Mesendoderm (in vitro differentiated cells): ENCODE measurements around the gene CLIC6.

Experiments
- DNase-seq: peaks from one replicate; pipeline ENCODE4 v3.0.0; 2013
- H2AK5ac ChIP-seq: 2 replicates; pipeline ENCODE4 v1.6.1; 2013; ENCODE audit warnings: low read length, inconsistent platforms
- H2BK120ac ChIP-seq: 2 replicates; pipeline ENCODE4 v1.6.1; 2013; ENCODE audit warnings: low read depth, mild to moderate bottlenecking, low read length, moderate library complexity, mixed read lengths
- H2BK15ac ChIP-seq: replicated peaks from 2 replicates; pipeline ENCODE4 v1.6.1; 2013; ENCODE audit warnings: low read depth, mild to moderate bottlenecking, moderate library complexity
- H2BK5ac ChIP-seq: 2 replicates; pipeline ENCODE4 v1.6.1; 2013; ENCODE audit warnings: low read length, inconsistent platforms
- H3K18ac ChIP-seq: 2 replicates; pipeline ENCODE4 v1.6.1; 2013; ENCODE audit warnings: mild to moderate bottlenecking, low read length, mixed read lengths
- H3K23ac ChIP-seq: one replicate; pipeline ENCODE4 v1.6.1; 2013; ENCODE audit warnings: low read length
- H3K27ac ChIP-seq: 2 replicates; pipeline ENCODE4 v1.5.1; 2013; ENCODE audit warnings: low read depth, mild to moderate bottlenecking, inconsistent platforms, low read length, moderate library complexity
- H3K27me3 ChIP-seq: 2 replicates; pipeline ENCODE4 v1.6.1; 2013; ENCODE audit warnings: low read length, control low read depth, mild to moderate bottlenecking, inconsistent platforms; ENCODE audit not compliant: insufficient read depth, poor library complexity
- H3K36me3 ChIP-seq: 2 replicates; pipeline ENCODE4 v1.6.1; 2013; ENCODE audit warnings: low read length, inconsistent platforms; ENCODE audit not compliant: control insufficient read depth, insufficient read depth
- H3K4ac ChIP-seq: one replicate; pipeline ENCODE4 v1.6.1; 2013; ENCODE audit warnings: low read depth, mild to moderate bottlenecking, low read length, moderate library complexity
- H3K4me1 ChIP-seq: 2 replicates; pipeline ENCODE4 v1.6.1; 2013; ENCODE audit warnings: low read depth, low read length, inconsistent platforms; ENCODE audit not compliant: control insufficient read depth
- H3K4me2 ChIP-seq: 2 replicates; pipeline ENCODE4 v1.6.1; 2013; ENCODE audit warnings: low read length
- H3K4me3 ChIP-seq: 2 replicates; pipeline ENCODE4 v1.5.1; 2013; ENCODE audit warnings: mild to moderate bottlenecking, low read length
- H3K56ac ChIP-seq: one replicate; pipeline ENCODE4 v1.6.1; 2013; ENCODE audit warnings: low read length
- H3K79me1 ChIP-seq: 2 replicates; pipeline ENCODE4 v1.6.1; 2013; ENCODE audit warnings: low read length, inconsistent platforms
- H3K79me2 ChIP-seq: 2 replicates; pipeline ENCODE4 v1.6.1; 2013; ENCODE audit warnings: mild to moderate bottlenecking, low read length; ENCODE audit not compliant: control insufficient read depth, insufficient read depth
- H3K9ac ChIP-seq: 2 replicates; pipeline ENCODE4 v1.6.1; 2013; ENCODE audit warnings: low read length, inconsistent platforms
- H4K5ac ChIP-seq: one replicate; pipeline ENCODE4 v1.6.1; 2013; ENCODE audit warnings: low read length
- H4K8ac ChIP-seq: one replicate; pipeline ENCODE4 v1.6.1; 2013; ENCODE audit warnings: low read depth, mild to moderate bottlenecking, control low read depth, low read length, moderate library complexity
- WGBS: extraction: QIAGEN DNeasy Blood & Tissue Kit; methylation state at CpG from one replicate; pipeline ENCODE4 v1.1.7; 2013; ENCODE audit warnings: low lambda C conversion rate, missing lambda C conversion rate; ENCODE audit not compliant: insufficient coverage; ENCODE audit errors: extremely low coverage; 5-methylcytosine and 5-hydroxymethylcytosine counted together

CLIC6 gene

DNA sequence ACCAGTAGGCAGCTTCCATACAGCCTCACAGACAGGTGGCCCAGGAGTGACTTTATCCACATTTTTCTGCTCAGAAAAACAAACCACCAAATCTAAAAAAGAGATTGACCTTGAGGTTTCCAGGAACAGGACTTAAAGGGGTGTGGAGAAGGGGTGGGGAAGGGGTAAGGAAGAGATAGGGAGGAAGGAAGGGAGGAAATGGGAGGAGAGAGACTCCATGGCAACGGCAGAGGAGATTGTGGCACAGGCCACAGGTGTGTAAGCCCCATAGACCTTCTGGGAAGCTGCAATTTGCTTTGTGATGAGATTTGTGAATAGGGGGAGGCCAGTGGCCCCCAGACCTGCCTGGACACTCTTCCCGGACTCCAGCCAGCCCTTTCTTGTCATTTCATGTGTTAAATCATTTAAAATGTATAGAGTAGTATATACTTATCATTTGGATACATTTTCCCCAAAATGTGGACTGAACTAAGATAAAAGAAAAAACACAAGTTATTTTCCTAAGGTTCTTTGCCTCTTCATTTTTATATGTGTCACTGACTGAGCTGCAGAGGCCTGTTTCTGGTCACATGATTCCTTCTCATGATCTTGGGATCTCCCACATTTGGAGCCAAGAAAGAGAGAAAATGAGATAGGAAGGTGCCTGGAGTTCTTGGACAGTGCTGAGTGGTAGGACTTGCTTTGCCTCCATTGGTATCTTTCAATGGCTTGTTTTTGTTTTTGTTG lies 55.5 kb downstream of the CLIC6 start:
- Histone ChIP-seq H3K18ac (no peak overlapping the region), H2BK120ac (no peak overlapping the region), H3K36me3 (no peaks in the 10 kb centered on the region), H2BK5ac (no peak overlapping the region), H3K4me1 (no peaks in the 10 kb centered on the region), H3K79me2 (no peaks in the 10 kb centered on the region), H3K9ac (no peak overlapping the region), H3K56ac (no peak overlapping the region), H3K27ac (no peak overlapping the region), H2AK5ac (no peak overlapping the region), H3K4me2 (no peak overlapping the region), H3K4me3 (no peak overlapping the region), H4K8ac (no peak overlapping the region), H3K23ac (no peak overlapping the region), H2BK15ac (no peak overlapping the region), H3K4ac (no peak overlapping the region), H3K79me1 (no peaks in the 10 kb centered on the region), H4K5ac (no peak overlapping the region), H3K27me3 (no peaks in the 10 kb centered on the region)
- no CpG with 5 or more reads among the region's 2 CpGs for WGBS
- no peak for DNase-seq

DNA sequence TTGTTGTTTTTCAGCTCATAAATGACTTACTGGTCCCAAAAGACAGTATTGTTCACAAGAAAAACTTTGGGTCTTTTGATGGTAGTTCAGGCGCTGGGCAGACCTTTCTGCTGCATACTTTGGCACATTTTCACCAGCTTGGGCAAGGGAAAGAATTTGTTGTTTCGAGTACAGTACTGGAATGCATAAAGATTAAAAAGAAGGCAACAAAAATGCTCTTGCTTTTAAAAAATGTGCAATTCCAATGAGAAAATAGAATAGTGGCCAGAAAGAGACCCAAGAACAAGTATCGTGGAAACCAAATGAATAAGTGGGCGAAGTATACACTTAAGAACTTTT lies 56.0 kb downstream of the CLIC6 start:
- DNase-seq: no peak
- H3K27me3 ChIP-seq: no peaks in the 10 kb centered on the region
- no peak overlapping the region for H3K9ac ChIP-seq
- H3K56ac ChIP-seq: no peak overlapping the region
- no peak overlapping the region for H4K5ac ChIP-seq
- H3K4me2 ChIP-seq: no peak overlapping the region
- H3K27ac ChIP-seq: no peak overlapping the region
- WGBS: no CpG with 5 or more reads among the region's 4 CpGs
- no peak overlapping the region for H2BK15ac ChIP-seq
- H3K36me3 ChIP-seq: no peaks in the 10 kb centered on the region
- no peak overlapping the region for H3K4me3 ChIP-seq
- no peak overlapping the region for H3K23ac ChIP-seq
- no peaks in the 10 kb centered on the region for H3K79me1 ChIP-seq
- no peak overlapping the region for H2AK5ac ChIP-seq
- no peak overlapping the region for H2BK5ac ChIP-seq
- no peak overlapping the region for H4K8ac ChIP-seq
- no peak overlapping the region for H3K4ac ChIP-seq
- no peak overlapping the region for H2BK120ac ChIP-seq
- no peaks in the 10 kb centered on the region for H3K79me2 ChIP-seq
- no peaks in the 10 kb centered on the region for H3K4me1 ChIP-seq
- no peak overlapping the region for H3K18ac ChIP-seq

DNA sequence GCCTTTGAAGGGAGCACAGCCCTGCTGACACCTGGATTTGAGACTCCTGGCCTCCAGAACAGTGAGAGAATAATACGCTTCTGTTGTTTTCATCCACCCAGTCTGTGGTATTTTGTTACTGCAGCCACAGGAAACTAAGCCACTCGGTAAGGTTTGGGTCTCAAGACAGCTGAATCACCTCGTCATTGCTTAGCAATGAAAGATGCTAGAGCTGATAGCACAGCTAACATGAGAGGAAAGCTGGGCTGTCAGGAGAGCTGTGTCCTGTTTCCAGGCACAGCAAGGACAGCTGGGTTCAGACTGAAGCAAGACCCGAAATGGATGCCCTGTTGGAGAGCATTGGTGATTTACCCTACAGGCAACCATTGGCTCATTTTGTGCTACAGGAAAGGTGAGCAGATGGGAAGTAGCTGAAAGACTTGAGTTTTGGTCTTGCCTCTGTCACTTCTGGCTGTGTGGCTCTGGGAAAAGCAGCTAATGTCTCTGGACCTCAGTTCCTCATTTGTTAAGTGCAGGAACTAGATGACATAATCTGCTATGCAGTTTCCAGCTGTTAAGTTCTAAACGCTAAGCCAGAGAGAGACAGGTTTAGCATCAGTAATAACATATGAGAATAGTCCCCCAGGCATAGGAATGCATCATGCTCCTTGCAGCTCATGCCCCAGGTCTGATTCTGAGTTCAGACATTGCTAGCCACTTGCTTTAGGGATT lies 58.0 kb downstream of the CLIC6 start:
- Histone ChIP-seq H4K8ac (no peak overlapping the region), H4K5ac (no peak overlapping the region), H3K27ac (no peak overlapping the region), H3K36me3 (no peaks in the 10 kb centered on the region), H3K18ac (no peak overlapping the region), H2BK120ac (no peak overlapping the region), H3K79me1 (no peaks in the 10 kb centered on the region), H3K9ac (no peak overlapping the region), H3K4me1 (no peaks in the 10 kb centered on the region), H2BK5ac (no peak overlapping the region), H2BK15ac (no peak overlapping the region), H3K79me2 (no peaks in the 10 kb centered on the region), H3K56ac (no peak overlapping the region), H3K27me3 (no peaks in the 10 kb centered on the region), H2AK5ac (no peak overlapping the region), H3K23ac (no peak overlapping the region), H3K4me3 (no peak overlapping the region), H3K4ac (no peak overlapping the region), H3K4me2 (no peak overlapping the region)
- no CpG with 5 or more reads among the region's 5 CpGs for WGBS
- peak; percentile 33 for DNase-seq

DNA sequence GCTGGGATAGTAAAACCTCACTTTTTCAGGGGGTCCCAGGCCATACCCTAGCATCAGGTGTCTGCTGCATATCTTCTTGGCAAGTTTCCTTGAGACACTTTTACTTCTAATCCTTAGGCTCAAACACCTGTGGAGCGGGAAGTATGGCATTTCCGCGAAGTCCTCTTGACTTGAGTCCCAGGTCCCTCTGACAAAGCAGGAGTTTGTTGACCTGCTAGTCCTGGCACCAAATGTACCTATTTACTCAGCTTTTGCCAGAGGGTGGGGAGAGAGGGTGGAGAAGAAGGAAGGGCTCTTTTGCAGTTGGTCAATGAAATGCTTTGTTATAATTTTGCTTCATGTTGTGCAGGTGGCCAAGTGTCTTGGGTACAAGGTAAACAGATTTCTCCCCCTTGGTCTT lies 59.7 kb downstream of the CLIC6 start:
- WGBS: no CpG with 5 or more reads among the region's 3 CpGs
- Histone ChIP-seq H3K36me3 (no peaks in the 10 kb centered on the region), H3K79me1 (no peaks in the 10 kb centered on the region), H3K23ac (no peak overlapping the region), H2BK15ac (no peak overlapping the region), H4K5ac (no peak overlapping the region), H3K9ac (no peak overlapping the region), H2AK5ac (no peak overlapping the region), H4K8ac (no peak overlapping the region), H3K56ac (no peak overlapping the region), H2BK120ac (no peak overlapping the region), H3K79me2 (no peaks in the 10 kb centered on the region), H3K4me3 (no peak overlapping the region), H3K27ac (no peak overlapping the region), H3K4ac (no peak overlapping the region), H2BK5ac (no peak overlapping the region), H3K27me3 (no peaks in the 10 kb centered on the region), H3K4me2 (no peak overlapping the region), H3K4me1 (no peaks in the 10 kb centered on the region), H3K18ac (no peak overlapping the region)
- no peak for DNase-seq

DNA sequence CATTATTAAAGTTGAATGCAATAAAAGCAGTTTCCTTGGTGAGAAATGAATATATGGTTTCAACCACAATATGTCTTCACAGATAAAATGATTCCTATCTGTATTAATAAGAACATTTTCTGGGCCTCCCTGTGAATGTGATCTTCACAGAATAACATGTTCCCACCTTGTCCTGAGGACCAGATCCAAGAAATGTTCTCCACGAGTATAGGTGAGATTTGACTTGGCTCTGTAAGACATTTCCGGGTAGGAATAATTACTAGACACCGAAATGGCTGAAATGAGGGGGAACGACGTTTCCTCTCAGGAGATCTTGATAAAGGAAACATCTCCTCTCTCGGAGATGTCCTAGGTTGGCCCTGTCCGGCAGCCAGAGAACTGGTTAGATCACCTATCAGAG lies 61.4 kb downstream of the CLIC6 start:
- Histone ChIP-seq H3K23ac (no peak overlapping the region), H3K27me3 (no peaks in the 10 kb centered on the region), H2BK15ac (no peak overlapping the region), H3K4ac (no peak overlapping the region), H3K18ac (no peak overlapping the region), H3K36me3 (no peaks in the 10 kb centered on the region), H2AK5ac (no peak overlapping the region), H3K4me2 (no peak overlapping the region), H2BK5ac (no peak overlapping the region), H3K4me1 (no peaks in the 10 kb centered on the region), H4K5ac (no peak overlapping the region), H4K8ac (no peak overlapping the region), H3K9ac (no peak overlapping the region), H3K4me3 (no peak overlapping the region), H2BK120ac (no peak overlapping the region), H3K79me1 (no peaks in the 10 kb centered on the region), H3K79me2 (no peaks in the 10 kb centered on the region), H3K27ac (no peak overlapping the region), H3K56ac (no peak overlapping the region)
- DNase-seq: no peak
- WGBS: no CpG with 5 or more reads among the region's 7 CpGs
